Liver (tissue), 3 donors: ENCODE data around the gene FKBP1A.

ENCODE experiments used
- TAF1 ChIP-seq: conservative IDR thresholded peaks from 2 replicates; pipeline ENCODE4 v1.6.1; 2016; ENCODE audit warnings: antibody characterized with exemption, mild to moderate bottlenecking
- TF ChIP-seq, protein P1 (sequence below): IDR thresholded peaks from 2 replicates; pipeline ENCODE4 v1.6.1; 2016; ENCODE audit warnings: antibody characterized with exemption
- TF ChIP-seq, protein P2 (sequence below): IDR thresholded peaks from 2 replicates; pipeline ENCODE4 v1.6.1; 2016; ENCODE audit warnings: antibody characterized with exemption, mild to moderate bottlenecking
- TF ChIP-seq, protein P3 (sequence below): fragments of 150-350 bp; IDR thresholded peaks from 2 replicates; pipeline ENCODE4 v1.5.1; 2017; ENCODE audit warnings: improper control_type of control experiment, low read depth, low read length; ENCODE audit not compliant: missing input control
- TF ChIP-seq, protein P4 (sequence below): IDR thresholded peaks from 2 replicates; pipeline ENCODE4 v1.6.1; 2016; ENCODE audit warnings: antibody characterized with exemption
- donor health status: healthy.
- donor health status: healthy.

DNA sequence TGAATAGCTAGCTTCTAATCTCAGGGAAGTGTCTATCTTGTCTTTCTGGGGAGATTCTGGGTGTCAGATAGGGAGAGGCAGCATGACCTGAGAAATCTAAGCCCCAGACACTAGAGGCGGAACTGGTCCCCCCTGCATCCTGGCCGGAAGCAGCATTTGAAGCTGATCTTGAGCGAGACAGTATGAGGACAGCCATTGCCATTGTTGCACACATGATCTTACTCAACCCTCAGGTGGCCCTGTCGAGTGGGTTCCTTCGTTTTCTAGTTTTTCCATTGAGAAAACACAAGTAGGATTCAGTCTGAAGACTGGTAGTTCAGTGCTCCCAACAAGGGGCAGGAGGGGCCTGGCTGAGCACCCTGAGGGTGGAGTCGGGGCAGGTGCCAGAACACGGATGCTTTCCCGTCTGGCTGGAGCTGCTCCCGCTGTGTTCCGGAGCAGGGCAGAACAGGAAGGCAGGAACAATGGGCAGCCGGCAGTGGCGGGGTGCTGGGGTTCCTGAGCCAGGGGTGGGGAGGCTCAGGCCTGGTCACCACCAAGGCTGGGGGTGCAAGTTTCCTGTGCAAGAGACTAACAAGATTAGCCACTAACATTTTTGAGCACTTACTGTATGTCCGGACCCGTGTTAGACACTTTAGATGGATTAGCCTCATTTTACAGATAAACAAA lies 56.0 kb downstream of the FKBP1A start:
- TF ChIP-seq, protein P1, sequence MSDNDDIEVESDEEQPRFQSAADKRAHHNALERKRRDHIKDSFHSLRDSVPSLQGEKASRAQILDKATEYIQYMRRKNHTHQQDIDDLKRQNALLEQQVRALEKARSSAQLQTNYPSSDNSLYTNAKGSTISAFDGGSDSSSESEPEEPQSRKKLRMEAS = no peak
- TF ChIP-seq, protein P2, sequence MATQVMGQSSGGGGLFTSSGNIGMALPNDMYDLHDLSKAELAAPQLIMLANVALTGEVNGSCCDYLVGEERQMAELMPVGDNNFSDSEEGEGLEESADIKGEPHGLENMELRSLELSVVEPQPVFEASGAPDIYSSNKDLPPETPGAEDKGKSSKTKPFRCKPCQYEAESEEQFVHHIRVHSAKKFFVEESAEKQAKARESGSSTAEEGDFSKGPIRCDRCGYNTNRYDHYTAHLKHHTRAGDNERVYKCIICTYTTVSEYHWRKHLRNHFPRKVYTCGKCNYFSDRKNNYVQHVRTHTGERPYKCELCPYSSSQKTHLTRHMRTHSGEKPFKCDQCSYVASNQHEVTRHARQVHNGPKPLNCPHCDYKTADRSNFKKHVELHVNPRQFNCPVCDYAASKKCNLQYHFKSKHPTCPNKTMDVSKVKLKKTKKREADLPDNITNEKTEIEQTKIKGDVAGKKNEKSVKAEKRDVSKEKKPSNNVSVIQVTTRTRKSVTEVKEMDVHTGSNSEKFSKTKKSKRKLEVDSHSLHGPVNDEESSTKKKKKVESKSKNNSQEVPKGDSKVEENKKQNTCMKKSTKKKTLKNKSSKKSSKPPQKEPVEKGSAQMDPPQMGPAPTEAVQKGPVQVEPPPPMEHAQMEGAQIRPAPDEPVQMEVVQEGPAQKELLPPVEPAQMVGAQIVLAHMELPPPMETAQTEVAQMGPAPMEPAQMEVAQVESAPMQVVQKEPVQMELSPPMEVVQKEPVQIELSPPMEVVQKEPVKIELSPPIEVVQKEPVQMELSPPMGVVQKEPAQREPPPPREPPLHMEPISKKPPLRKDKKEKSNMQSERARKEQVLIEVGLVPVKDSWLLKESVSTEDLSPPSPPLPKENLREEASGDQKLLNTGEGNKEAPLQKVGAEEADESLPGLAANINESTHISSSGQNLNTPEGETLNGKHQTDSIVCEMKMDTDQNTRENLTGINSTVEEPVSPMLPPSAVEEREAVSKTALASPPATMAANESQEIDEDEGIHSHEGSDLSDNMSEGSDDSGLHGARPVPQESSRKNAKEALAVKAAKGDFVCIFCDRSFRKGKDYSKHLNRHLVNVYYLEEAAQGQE = no peak
- TF ChIP-seq, protein P3, sequence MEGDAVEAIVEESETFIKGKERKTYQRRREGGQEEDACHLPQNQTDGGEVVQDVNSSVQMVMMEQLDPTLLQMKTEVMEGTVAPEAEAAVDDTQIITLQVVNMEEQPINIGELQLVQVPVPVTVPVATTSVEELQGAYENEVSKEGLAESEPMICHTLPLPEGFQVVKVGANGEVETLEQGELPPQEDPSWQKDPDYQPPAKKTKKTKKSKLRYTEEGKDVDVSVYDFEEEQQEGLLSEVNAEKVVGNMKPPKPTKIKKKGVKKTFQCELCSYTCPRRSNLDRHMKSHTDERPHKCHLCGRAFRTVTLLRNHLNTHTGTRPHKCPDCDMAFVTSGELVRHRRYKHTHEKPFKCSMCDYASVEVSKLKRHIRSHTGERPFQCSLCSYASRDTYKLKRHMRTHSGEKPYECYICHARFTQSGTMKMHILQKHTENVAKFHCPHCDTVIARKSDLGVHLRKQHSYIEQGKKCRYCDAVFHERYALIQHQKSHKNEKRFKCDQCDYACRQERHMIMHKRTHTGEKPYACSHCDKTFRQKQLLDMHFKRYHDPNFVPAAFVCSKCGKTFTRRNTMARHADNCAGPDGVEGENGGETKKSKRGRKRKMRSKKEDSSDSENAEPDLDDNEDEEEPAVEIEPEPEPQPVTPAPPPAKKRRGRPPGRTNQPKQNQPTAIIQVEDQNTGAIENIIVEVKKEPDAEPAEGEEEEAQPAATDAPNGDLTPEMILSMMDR = no peak
- no peak for TF ChIP-seq TAF1
- TF ChIP-seq, protein P4, sequence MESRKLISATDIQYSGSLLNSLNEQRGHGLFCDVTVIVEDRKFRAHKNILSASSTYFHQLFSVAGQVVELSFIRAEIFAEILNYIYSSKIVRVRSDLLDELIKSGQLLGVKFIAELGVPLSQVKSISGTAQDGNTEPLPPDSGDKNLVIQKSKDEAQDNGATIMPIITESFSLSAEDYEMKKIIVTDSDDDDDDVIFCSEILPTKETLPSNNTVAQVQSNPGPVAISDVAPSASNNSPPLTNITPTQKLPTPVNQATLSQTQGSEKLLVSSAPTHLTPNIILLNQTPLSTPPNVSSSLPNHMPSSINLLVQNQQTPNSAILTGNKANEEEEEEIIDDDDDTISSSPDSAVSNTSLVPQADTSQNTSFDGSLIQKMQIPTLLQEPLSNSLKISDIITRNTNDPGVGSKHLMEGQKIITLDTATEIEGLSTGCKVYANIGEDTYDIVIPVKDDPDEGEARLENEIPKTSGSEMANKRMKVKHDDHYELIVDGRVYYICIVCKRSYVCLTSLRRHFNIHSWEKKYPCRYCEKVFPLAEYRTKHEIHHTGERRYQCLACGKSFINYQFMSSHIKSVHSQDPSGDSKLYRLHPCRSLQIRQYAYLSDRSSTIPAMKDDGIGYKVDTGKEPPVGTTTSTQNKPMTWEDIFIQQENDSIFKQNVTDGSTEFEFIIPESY = no peak
